ENCODE data around the gene RAB31. TPM values are rescaled to one million over a fixed set of nuclear protein-coding genes. Genes with fewer than 3 reads are reported as not detected.

Gene RAB31
- total RNA-seq, 2 donors from 2014 or later, result 4.7 to 16.0 TPM

- H3K9ac ChIP-seq (ENCODE audit: low read depth in 2 of 2, low read length in 2 of 2), result no peak overlapping the region
- no peak overlapping the region for H3K4me3 ChIP-seq
- H3K9me3 ChIP-seq, result no peaks in the 10 kb centered on the region
- intact Hi-C loops (cut with DNase I), result no loop called here
- H3K36me3 ChIP-seq, result no peaks in the 10 kb centered on the region
- DNase-seq, result no peak
- H3K27ac ChIP-seq, result peak overlapping the region; percentile 26
- no peak for TF ChIP-seq CTCF (IDR thresholded peaks at IDR 0.05)
- H3K27me3 ChIP-seq, result no peaks in the 10 kb centered on the region
- H3K4me1 ChIP-seq, result no peaks in the 10 kb centered on the region
Observed at GRCh38 chr18:9876212-9876866, 168.2 kb downstream of the RAB31 start.

- H3K4me3 ChIP-seq, result no peak overlapping the region
- H3K27me3 ChIP-seq, result no peaks in the 10 kb centered on the region
- H3K9ac ChIP-seq (ENCODE audit: low read depth in 2 of 2, low read length in 2 of 2), result peak overlapping the region in 1 of 2 donors; percentile 10
- H3K9me3 ChIP-seq, result no peaks in the 10 kb centered on the region
- TF ChIP-seq CTCF (IDR thresholded peaks at IDR 0.05), result no peak
- no peak for DNase-seq
- H3K36me3 ChIP-seq, result no peaks in the 10 kb centered on the region
- intact Hi-C loops (cut with DNase I), result no loop called here
- H3K4me1 ChIP-seq, result no peaks in the 10 kb centered on the region
- peak overlapping the region; percentile 26 for H3K27ac ChIP-seq
Observed at GRCh38 chr18:9876867-9877654, 169.0 kb downstream of the RAB31 start.

- H3K27ac ChIP-seq, result peak overlapping the region; percentile 3
- no peaks in the 10 kb centered on the region for H3K4me1 ChIP-seq
- no peaks in the 10 kb centered on the region for H3K9me3 ChIP-seq
- intact Hi-C loops (cut with DNase I), result no loop called here
- H3K36me3 ChIP-seq, result no peaks in the 10 kb centered on the region
- no peaks in the 10 kb centered on the region for H3K27me3 ChIP-seq
- H3K4me3 ChIP-seq, result no peak overlapping the region
- no peak for DNase-seq
- H3K9ac ChIP-seq (ENCODE audit: low read depth in 2 of 2, low read length in 2 of 2), result no peak overlapping the region
- TF ChIP-seq CTCF (IDR thresholded peaks at IDR 0.05), result no peak
Observed at GRCh38 chr18:9877655-9878014, 169.5 kb downstream of the RAB31 start.

GRCh38 chr18:9878095-9878494 is 170.0 kb downstream of the RAB31 start:
- Histone ChIP-seq H3K4me3 (no peak overlapping the region), H3K9me3 (no peaks in the 10 kb centered on the region), H3K27me3 (no peaks in the 10 kb centered on the region), H3K9ac (ENCODE audit: low read depth in 2 of 2, low read length in 2 of 2) (no peak overlapping the region), H3K36me3 (no peaks in the 10 kb centered on the region), H3K27ac (no peak overlapping the region), H3K4me1 (no peaks in the 10 kb centered on the region)
- no peak for TF ChIP-seq CTCF (IDR thresholded peaks at IDR 0.05)
- intact Hi-C loops (cut with DNase I), result no loop called here
- no peak for DNase-seq

- intact Hi-C loops (cut with DNase I), result no loop called here
- no peak for DNase-seq
- no peak for TF ChIP-seq CTCF (IDR thresholded peaks at IDR 0.05)
- Histone ChIP-seq H3K36me3 (no peaks in the 10 kb centered on the region), H3K9me3 (no peaks in the 10 kb centered on the region), H3K27ac (no peak overlapping the region), H3K4me1 (no peaks in the 10 kb centered on the region), H3K27me3 (no peaks in the 10 kb centered on the region), H3K4me3 (no peak overlapping the region), H3K9ac (ENCODE audit: low read depth in 2 of 2, low read length in 2 of 2) (no peak overlapping the region)
Observed at GRCh38 chr18:9878783-9879242, 170.7 kb downstream of the RAB31 start.

Measured in colonic mucosa (tissue), 4 donors.